ENCODE results near the gene NCAPG. TPM values are rescaled to one million over a fixed set of nuclear protein-coding genes. Genes with fewer than 3 reads are reported as not detected.

The NCAPG gene
- total and polyA plus RNA-seq, 4 donors: 0.08 to 45.2 (median 0.91) TPM

- Histone ChIP-seq H3K4me3 (ENCODE audit: low read depth in 1 of 3, low read length in 3 of 3) (no peak overlapping the region), H3K27me3 (ENCODE audit: control insufficient read depth in 4 of 4, insufficient read depth in 4 of 4, low read length in 3 of 4) (no peaks in the 10 kb centered on the region), H3K4me1 (ENCODE audit: control insufficient read depth in 4 of 4, insufficient read depth in 4 of 4, low read length in 3 of 4) (peaks cover 3 to 15% (median 12%) of the 10 kb centered on the region in 4 donors), H3K9ac (ENCODE audit: low read depth in 1 of 2, low read length in 2 of 2) (no peak overlapping the region), H3K27ac (ENCODE audit: low read depth in 1 of 2, low read length in 2 of 2) (no peak overlapping the region), H3K9me3 (ENCODE audit: control insufficient read depth in 4 of 4, low read length in 3 of 4) (no peaks in the 10 kb centered on the region), H3K36me3 (ENCODE audit: control insufficient read depth in 4 of 4, insufficient read depth in 3 of 4, low read depth in 1 of 4, low read length in 3 of 4) (no peaks in the 10 kb centered on the region)
- DNase-seq (ENCODE audit: low spot score): no peak
- TF ChIP-seq SP1 (IDR thresholded peaks at IDR 0.05): no peak
- no peak for TF ChIP-seq ATF3 (IDR thresholded peaks at IDR 0.05)
- no peak for TF ChIP-seq HNF4G (IDR thresholded peaks at IDR 0.05)
- no peak for TF ChIP-seq NR2F2 (IDR thresholded peaks at IDR 0.05)
- no peak for TF ChIP-seq RAD21 (IDR thresholded peaks at IDR 0.05)
- no peak for TF ChIP-seq HNF4A (conservative IDR thresholded peaks at IDR 0.05)
- TF ChIP-seq REST (IDR thresholded peaks at IDR 0.05): no peak
- TF ChIP-seq ZBTB33 (IDR thresholded peaks at IDR 0.05): no peak
- TF ChIP-seq RXRA (IDR thresholded peaks at IDR 0.05): no peak
- TF ChIP-seq FOXA2 (IDR thresholded peaks at IDR 0.05): no peak
- TF ChIP-seq EGR1 (IDR thresholded peaks at IDR 0.05; ENCODE audit: low read depth in 2 of 2): no peak
- 88% methylated on average over 3 of the region's 3 CpGs for WGBS
Measured at GRCh38 chr4:17814140-17814539, 3.4 kb downstream of the NCAPG start.

- DNase-seq (ENCODE audit: low spot score): no peak
- no peaks in the 10 kb centered on the region for H3K27me3 ChIP-seq (ENCODE audit: control insufficient read depth in 4 of 4, insufficient read depth in 4 of 4, low read length in 3 of 4)
- H3K4me1 ChIP-seq (ENCODE audit: control insufficient read depth in 4 of 4, insufficient read depth in 4 of 4, low read length in 3 of 4): peaks cover 1 to 4% (median 3%) of the 10 kb centered on the region in 4 donors
- no peaks in the 10 kb centered on the region for H3K36me3 ChIP-seq (ENCODE audit: control insufficient read depth in 4 of 4, insufficient read depth in 3 of 4, low read depth in 1 of 4, low read length in 3 of 4)
- 96% methylated on average over 12 of the region's 12 CpGs for WGBS
- no peak overlapping the region for H3K27ac ChIP-seq (ENCODE audit: low read depth in 1 of 2, low read length in 2 of 2)
- TF ChIP-seq MAX (IDR thresholded peaks at IDR 0.05) (no peak), RAD21 (IDR thresholded peaks at IDR 0.05) (no peak), FOXA2 (IDR thresholded peaks at IDR 0.05) (no peak), NR2F2 (IDR thresholded peaks at IDR 0.05) (no peak), CTCF (IDR thresholded peaks at IDR 0.05; ENCODE audit: low read depth, low read length, missing input control) (no peak), EGR1 (IDR thresholded peaks at IDR 0.05; ENCODE audit: low read depth in 2 of 2) (no peak), HNF4G (IDR thresholded peaks at IDR 0.05) (no peak), TAF1 (conservative IDR thresholded peaks at IDR 0.05) (no peak), ZBTB33 (IDR thresholded peaks at IDR 0.05) (no peak), REST (IDR thresholded peaks at IDR 0.05) (no peak), ATF3 (IDR thresholded peaks at IDR 0.05) (no peak)
- H3K4me3 ChIP-seq (ENCODE audit: low read depth in 1 of 3, low read length in 3 of 3): no peak overlapping the region
- H3K9me3 ChIP-seq (ENCODE audit: control insufficient read depth in 4 of 4, low read length in 3 of 4): no peaks in the 10 kb centered on the region
- H3K9ac ChIP-seq (ENCODE audit: low read depth in 1 of 2, low read length in 2 of 2): no peak overlapping the region
Measured at GRCh38 chr4:17816142-17816541, 5.4 kb downstream of the NCAPG start.

Data from liver (tissue), 9 donors.